ENCODE results near the gene PLEKHA8.

GRCh38 chr7:30084212-30084611 is 56.0 kb downstream of the PLEKHA8 start:
- TF ChIP-seq CTCF (IDR thresholded peaks at IDR 0.05): no peak
- no peak for TF ChIP-seq POLR2A (IDR thresholded peaks at IDR 0.05)
- TF ChIP-seq POLR2AphosphoS5 (IDR thresholded peaks at IDR 0.05): no peak
